ENCODE measurements around the gene ABHD14A.

ABHD14A gene

GRCh38 chr3:51940648-51941462 lies 34.0 kb upstream of the ABHD14A start:
- in situ Hi-C loops (cut with HindIII; ENCODE audit: low sequenced_read_pairs) = no loop called here

- in situ Hi-C loops (cut with HindIII; ENCODE audit: low sequenced_read_pairs) = no loop called here
Measured at GRCh38 chr3:51941463-51941797, 33.4 kb upstream of the ABHD14A start.

- in situ Hi-C loops (cut with HindIII; ENCODE audit: low sequenced_read_pairs) = no loop called here
Measured at GRCh38 chr3:51941798-51942602, 32.9 kb upstream of the ABHD14A start, which contains the start of the genes PARP3 and RRP9. PARP3 (plus strand) TSS chr3:51942363; CDS start chr3:51943356, 993 bp downstream. RRP9 (minus strand) TSS chr3:51941904; CDS start chr3:51941867, 37 bp downstream.

- in situ Hi-C loops (cut with HindIII; ENCODE audit: low sequenced_read_pairs) = no loop called here
Measured at GRCh38 chr3:51942603-51943450, 32.0 kb upstream of the ABHD14A start.

- in situ Hi-C loops (cut with HindIII; ENCODE audit: low sequenced_read_pairs) = no loop called here
Measured at GRCh38 chr3:51943451-51944391, 31.1 kb upstream of the ABHD14A start.

GRCh38 chr3:51944451-51945021 lies 30.3 kb upstream of the ABHD14A start:
- in situ Hi-C loops (cut with HindIII; ENCODE audit: low sequenced_read_pairs) = no loop called here

- in situ Hi-C loops (cut with HindIII; ENCODE audit: low sequenced_read_pairs) = no loop called here
Measured at GRCh38 chr3:51945031-51945840, 29.6 kb upstream of the ABHD14A start.

GRCh38 chr3:51945926-51946705 lies 28.7 kb upstream of the ABHD14A start:
- in situ Hi-C loops (cut with HindIII; ENCODE audit: low sequenced_read_pairs) = no loop called here

GRCh38 chr3:51946796-51947195 lies 28.1 kb upstream of the ABHD14A start:
- in situ Hi-C loops (cut with HindIII; ENCODE audit: low sequenced_read_pairs) = no loop called here

GRCh38 chr3:51947215-51947900 lies 27.5 kb upstream of the ABHD14A start:
- in situ Hi-C loops (cut with HindIII; ENCODE audit: low sequenced_read_pairs) = no loop called here

GRCh38 chr3:51948016-51948580 lies 26.8 kb upstream of the ABHD14A start:
- in situ Hi-C loops (cut with HindIII; ENCODE audit: low sequenced_read_pairs) = no loop called here

GRCh38 chr3:51949121-51949520 lies 25.7 kb upstream of the ABHD14A start:
- in situ Hi-C loops (cut with HindIII; ENCODE audit: low sequenced_read_pairs) = no loop called here

- in situ Hi-C loops (cut with HindIII; ENCODE audit: low sequenced_read_pairs) = no loop called here
Measured at GRCh38 chr3:51950899-51951298, 24.0 kb upstream of the ABHD14A start.

GRCh38 chr3:51953445-51953844 lies 21.4 kb upstream of the ABHD14A start:
- in situ Hi-C loops (cut with HindIII; ENCODE audit: low sequenced_read_pairs) = no loop called here

- in situ Hi-C loops (cut with HindIII; ENCODE audit: low sequenced_read_pairs) = no loop called here
Measured at GRCh38 chr3:51954105-51954504, 20.8 kb upstream of the ABHD14A start.

- in situ Hi-C loops (cut with HindIII; ENCODE audit: low sequenced_read_pairs) = no loop called here
Measured at GRCh38 chr3:51954713-51955112, 20.2 kb upstream of the ABHD14A start.
